Hematopoietic multipotent progenitor cell treated with erythropoietin and hydrocortisone succinate and interleukin-3 and kit ligand, for 6 days (in vitro differentiated cells): ENCODE measurements around the gene C12orf56.
"Not testable (repeated sequence)": the region's sequence is repeated elsewhere in the genome, so short reads cannot be mapped to it uniquely, and the experiment has no call there.

ENCODE experiments used
- DNase-seq: peaks from one replicate; pipeline ENCODE4 v3.0.0-alpha.2; 2015

Gene C12orf56

DNA sequence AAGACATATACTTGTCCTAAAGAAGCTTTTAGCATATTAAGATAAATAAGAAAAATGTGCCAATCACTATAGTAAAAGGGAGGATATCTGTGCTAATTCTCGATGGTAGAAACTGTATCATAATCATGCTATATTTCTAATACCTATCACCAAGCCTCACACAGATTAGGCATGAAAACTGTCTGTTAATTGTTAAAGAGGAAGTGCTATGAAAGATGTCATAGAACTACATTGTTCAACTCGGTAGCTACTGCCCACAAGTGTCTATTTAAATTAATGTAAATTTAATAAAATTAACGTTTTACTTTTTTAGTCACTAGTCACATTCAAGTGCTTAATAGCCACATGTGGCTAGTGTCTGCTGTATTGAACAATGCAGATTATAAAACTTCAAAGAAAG is 90.9 kb downstream of the C12orf56 start:
- DNase-seq, result peak; percentile 4

GRCh38 chr12:64296301-64296700 is 94.3 kb downstream of the C12orf56 start:
- no peak for DNase-seq

DNA sequence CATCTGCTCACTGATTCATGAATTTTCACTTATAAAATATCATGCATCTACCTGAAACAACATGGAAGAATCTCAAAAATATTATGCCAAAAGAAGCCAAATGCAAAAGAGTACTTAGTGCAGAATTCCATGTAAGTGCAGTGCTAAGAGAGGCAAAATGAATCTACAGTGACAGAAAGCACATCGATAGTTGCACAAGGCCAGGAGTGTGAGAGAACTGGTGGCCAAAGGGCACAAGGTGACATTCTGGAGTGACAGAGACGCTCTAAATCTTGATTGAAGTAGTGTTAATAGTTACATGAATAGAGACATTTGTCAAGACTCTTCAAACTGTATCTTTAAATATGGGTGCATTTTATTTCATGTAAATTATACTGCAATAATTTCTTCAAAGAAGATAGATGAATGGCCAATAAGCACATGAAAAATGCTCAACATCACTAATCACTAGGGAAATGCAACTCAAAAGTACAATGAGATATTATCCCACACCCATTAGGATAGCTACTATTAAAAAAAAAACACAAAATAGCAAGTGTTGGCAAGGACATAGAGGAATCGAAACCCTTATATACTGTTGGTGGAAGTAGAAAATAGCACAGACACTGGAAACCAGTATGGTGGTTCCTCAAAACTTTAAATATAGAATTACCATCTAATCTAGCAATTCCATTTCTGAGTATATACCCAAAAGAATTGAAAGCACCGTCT is 96.7 kb downstream of the C12orf56 start:
- no peak for DNase-seq

- DNase-seq, result not testable (repeated sequence)
Observed at GRCh38 chr12:64293174-64293573, 97.4 kb downstream of the C12orf56 start.

DNA sequence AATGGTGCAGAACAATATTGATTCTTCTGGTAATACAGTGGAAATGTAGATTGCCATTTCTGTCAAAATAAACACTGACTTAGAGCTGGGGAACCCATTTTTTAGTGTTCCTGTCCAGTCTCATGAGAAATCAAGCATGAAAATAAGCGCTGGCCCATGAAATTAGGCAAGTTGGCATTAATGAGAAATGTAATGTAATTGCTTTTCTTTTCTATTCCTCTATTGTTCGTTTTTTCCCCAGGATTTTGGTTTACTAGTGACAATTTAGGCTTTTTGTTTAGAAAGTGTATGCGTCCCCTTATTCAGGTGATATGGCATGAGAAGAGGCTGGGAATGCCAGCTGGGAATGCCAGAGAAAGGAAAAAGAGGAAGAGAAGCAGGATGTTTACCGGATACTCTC is 104.0 kb downstream of the C12orf56 start:
- DNase-seq, result no peak

DNA sequence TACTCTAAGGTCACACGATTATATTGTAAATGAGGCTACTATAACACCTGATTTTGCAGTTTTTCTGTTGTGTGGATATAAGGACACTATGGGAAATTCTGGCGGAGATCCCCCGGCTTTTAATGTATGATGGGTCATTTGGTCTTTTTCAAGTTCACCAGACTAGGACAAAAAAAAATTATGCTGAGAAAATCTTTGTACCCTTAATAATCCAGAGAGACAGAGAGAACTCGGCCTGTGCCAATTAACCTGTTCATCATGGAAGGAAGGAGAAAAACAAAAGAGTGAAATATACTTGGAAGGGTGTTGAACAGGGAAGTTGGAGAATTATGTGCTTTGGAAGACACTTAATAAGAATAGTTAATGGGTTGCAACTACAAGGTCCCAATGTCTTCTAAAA is 106.3 kb downstream of the C12orf56 start:
- no peak for DNase-seq

- no peak for DNase-seq
Observed at GRCh38 chr12:64278421-64278820, 112.1 kb downstream of the C12orf56 start.

- peak; percentile 45 for DNase-seq
Observed at GRCh38 chr12:64273527-64274403, 116.8 kb downstream of the C12orf56 start.

GRCh38 chr12:64270411-64270810 is 120.1 kb downstream of the C12orf56 start:
- DNase-seq, result no peak

DNA sequence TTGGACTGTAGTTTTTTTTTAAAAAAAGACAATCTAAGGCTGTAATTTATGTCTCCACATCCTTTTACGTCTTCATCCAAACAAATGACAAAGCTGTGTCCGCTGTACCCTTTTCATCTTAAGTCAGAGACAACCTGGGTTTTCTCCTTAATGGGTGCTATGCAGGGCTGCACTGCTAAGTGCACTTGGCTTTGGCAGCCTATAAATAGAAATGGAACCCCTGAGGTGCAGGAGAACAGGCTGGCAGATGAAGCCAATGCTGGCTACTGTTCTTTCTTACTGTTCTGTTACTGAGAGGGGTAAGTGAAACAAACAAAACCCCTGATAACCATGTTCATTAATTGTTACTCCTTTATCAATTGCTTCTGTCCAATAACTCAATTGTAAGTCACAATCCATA is 121.4 kb downstream of the C12orf56 start:
- DNase-seq, result no peak

- no peak for DNase-seq
Observed at GRCh38 chr12:64268409-64268808, 122.1 kb downstream of the C12orf56 start.

- DNase-seq, result no peak
Observed at GRCh38 chr12:64265839-64266238, 124.7 kb downstream of the C12orf56 start.

GRCh38 chr12:64261813-64262212 is 128.7 kb downstream of the C12orf56 start:
- no peak for DNase-seq

GRCh38 chr12:64258576-64258975 is 132.0 kb downstream of the C12orf56 start:
- DNase-seq, result no peak

DNA sequence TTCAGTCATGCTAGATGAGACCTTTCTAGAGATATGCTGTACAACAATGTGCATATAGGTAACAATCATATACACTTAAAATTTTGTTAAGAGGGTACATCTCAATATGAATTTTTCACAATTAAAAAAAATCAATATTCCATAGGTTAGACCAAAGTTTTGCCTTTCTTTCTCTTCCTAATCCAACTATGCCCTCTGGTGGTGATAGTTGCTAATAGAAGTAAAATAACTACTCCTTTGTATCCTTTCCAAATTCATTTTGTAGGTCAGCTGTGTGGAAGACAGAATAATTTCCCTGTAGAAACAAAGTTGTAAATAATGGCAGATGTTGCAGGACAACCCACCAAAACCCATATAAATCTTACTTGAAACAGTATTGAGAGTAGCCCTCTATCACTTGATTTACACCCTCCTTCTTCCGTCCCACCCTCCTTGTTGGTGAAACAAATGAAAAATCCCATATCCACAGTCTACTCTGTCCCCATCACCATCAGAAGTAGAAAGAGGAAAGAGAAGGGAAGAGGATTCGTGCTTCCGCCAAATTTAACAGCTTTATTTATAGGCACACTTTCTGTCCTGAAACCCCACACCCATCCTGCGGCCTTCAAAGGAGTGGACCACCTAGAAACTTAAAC is 134.3 kb downstream of the C12orf56 start:
- peak; percentile 90 for DNase-seq

DNA sequence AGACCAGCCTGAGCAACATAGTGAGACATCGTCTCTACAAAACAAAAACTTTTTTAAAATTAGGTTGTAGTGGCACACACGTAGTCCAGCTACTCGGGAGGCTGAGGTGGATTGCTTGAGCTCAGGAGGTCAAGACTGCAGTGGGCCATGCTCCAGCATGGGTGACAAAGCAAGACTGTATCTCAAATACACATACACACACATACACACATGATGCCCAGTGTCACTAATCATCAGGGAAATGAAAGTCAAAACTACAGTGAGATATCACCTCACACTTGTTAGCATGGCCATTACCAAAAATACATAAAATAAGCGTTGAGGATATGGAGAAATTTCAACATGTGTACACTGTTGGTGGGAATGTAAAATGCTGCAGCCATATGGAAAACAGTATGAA is 135.3 kb downstream of the C12orf56 start:
- DNase-seq, result peak; percentile 10

- no peak for DNase-seq
Observed at GRCh38 chr12:64253356-64253755, 137.2 kb downstream of the C12orf56 start.

DNA sequence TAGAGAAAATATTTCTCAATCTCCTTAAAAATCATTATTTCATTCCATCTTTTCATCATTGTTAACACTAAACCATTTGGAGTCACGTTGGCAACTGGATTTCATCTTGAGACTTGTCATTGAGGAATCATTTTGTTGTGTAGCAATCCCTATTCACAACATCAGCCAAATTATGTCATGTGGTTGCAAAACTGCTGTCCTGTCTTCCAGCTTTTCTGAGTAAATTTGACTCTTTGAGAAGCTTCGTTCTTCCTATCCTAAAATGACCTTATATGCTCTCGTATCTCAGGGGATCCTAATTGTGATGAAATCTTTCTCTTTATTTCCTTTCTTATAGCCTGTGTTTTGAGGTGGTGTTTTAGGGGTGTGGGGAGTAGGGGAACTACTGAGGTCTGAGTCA is 137.9 kb downstream of the C12orf56 start:
- no peak for DNase-seq

DNA sequence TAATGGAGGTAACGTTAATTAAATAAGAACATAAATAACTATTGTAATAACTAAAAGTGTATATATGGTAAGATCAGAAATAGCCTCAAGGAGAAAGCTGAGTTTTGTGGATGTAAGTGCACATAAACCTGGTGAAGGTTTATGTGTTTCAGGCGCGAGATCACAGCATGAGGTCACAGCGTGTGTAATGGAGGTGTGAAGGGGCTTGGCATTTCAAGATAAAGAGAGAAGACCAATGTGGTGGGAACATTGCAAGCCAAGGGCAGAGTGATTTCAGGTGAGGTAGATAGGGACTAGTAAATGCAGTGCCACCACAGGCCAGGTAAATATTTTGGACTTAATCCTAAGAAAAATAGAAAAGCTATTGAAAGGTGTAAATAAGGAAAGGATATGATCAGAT is 146.7 kb downstream of the C12orf56 start:
- no peak for DNase-seq

DNA sequence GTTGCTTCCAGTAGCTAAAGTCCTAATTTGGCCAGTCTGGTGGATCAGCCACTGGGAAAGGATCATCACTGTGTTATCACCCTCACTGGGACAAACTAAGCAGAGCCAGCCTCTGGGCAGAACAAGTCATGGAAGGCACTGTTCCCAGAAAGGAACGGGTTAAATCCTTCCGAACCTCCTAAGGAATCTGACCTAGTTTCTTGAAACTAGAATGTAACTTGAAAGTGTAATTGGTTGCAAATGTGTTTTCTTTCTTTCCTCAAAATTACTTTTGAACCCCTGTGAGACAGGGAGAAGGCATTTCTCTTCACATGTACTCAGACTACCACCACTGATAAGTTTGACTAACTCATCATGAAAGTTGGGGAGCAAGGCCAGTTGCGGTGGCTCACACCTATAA is 149.8 kb downstream of the C12orf56 start:
- DNase-seq, result no peak

DNA sequence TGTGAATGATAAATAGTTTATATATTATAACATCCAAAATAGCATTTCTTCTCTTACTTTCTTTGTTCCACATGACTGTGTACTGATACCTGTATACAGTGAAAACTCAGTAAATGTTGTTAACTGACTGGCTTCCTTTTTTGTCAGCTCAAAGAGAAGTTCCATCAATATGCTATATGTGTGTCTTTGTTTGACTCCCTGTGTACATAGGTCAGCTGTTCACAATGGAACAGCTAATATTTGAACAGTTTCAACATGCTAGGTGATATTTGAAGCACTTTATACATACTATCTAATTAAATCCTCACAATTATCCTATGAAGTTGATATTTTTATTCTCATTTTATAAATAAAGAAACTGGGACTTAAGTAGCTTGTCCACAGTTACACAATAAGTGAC is 153.2 kb downstream of the C12orf56 start:
- no peak for DNase-seq

GRCh38 chr12:64236549-64236948 is 154.0 kb downstream of the C12orf56 start:
- DNase-seq, result no peak

DNA sequence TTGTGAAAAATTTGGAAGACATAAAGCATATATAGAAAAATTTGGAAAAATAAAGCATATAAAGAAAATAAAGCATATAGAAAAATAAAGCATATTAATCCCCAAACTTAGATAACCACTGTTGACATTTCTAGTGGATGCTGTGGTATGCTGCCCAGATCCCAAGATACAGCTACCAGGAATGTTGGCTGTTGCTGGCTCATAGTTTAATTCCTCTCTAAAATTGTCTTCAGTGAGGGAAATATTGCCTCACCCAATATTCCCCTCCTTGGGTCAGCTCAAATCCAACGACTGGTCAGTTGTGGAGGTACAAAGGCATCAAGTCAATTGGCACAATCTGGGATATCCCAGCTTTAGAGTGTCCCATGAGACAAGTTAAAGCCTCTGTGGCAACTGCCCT is 158.4 kb downstream of the C12orf56 start:
- no peak for DNase-seq

- no peak for DNase-seq
Observed at GRCh38 chr12:64229796-64230195, 160.8 kb downstream of the C12orf56 start.
